DMS 273 (cell line): ENCODE results near the gene PLIN3.
A peak's percentile ranks its signal among the peaks of the same experiment; 100 is the strongest.
"Not testable (repeated sequence)": the region's sequence is repeated elsewhere in the genome, so short reads cannot be mapped to it uniquely, and the experiment has no call there.

Source experiments
- DNase-seq: peaks from one replicate; lab custom pipeline; 2025; ENCODE audit not compliant: unreplicated experiment; lab: John Stamatoyannopoulos, UW

PLIN3 gene

DNA sequence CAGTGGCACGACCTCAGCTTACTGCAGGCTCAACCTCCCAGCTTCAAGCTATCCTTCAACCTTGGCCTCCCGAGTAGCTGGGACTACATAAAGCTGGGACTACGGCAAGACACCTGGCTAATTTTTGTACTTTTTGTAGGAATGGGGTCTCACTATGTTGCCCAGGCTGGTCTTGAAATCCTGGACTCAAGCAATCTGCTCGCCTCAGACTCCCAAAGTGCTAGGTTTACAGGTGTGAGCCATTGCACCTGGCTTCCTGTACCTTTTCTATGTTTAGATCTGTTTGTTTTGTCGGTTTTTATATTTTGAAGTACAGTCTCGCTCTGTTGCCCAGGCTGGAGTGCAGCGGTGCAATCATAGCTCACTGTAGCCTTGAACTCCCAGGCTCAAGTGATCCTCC, 18.4 kb downstream of the PLIN3 start:
- no peak for DNase-seq

- DNase-seq = no peak
Observed at GRCh38 chr19:4847190-4847973, 20.1 kb downstream of the PLIN3 start.

DNA sequence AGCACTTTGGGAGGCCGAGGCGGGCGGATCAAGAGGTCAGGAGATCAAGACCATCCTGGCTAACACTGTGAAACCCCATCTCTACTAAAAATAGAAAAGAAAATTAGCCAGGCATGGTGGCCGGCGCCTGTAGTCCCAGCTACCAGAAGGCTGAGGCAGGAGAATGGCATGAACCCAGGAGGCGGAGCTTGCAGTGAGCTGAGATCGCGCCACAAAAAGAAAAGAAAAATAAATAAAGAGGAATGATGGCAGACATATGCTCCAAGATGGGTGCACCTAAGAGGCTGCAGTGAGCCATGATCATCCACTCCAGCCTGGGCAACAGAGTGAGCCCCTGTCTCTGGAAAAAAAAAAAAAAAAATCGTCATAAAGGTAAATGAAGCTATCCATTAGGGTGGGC, 21.5 kb downstream of the PLIN3 start:
- peak; percentile 59 for DNase-seq

DNA sequence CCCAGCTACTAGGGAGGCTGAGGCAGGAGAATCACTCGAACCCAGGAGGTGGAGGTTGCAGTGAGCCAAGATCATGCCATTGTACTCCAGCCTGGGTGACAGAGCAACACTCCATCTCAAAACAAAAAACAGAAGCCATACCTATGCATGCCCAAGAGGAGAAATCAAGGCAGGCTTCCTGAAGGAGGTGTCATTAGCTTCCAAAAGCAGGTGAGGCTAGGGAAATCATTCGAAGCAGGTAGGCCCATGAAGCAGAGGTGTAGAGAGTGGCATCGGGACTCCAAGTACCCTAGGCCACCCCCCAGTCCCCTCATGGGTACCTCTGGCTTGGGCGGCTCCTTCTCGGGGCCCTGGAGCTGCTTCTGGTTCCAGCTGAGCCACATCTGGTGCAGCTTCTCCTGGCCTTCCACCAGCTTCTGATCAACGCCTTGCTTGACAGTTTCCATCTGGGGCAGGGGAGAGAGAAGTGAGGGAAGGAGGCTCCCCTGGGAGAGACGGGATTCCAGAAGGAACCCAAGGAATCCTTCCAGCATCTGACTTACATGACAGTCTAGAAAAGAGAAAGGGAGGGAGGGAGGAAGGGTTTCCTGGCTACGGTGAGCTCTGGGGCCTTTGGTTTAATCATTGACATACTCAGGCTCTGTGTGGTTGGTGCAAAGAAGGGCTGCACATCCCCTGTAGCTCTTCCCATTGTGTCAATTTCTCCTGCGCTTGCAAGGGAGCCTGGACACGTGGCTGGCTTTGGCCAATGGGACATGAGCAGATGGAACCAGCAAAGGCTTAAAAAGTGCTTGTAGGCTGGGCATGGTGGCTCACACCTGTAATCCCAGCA, 22.9 kb downstream of the PLIN3 start:
- peak; percentile 44 for DNase-seq

DNA sequence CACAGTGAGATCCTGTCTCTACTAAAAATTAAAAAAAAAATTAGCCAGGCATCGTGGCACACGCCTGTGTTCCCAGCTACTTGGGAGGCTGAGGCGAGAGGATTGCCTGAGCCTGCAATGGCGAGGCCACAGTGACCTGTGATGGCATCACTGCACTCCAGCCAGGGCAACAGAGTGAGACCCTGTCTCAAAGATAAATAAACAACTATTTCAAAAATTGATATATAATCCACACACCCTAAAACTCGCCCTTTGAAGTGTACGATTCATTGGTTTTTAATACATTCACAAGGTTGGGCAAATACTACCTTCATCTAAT, 23.9 kb downstream of the PLIN3 start:
- no peak for DNase-seq

- no peak for DNase-seq
Observed at GRCh38 chr19:4839192-4839591, 28.3 kb downstream of the PLIN3 start.

DNA sequence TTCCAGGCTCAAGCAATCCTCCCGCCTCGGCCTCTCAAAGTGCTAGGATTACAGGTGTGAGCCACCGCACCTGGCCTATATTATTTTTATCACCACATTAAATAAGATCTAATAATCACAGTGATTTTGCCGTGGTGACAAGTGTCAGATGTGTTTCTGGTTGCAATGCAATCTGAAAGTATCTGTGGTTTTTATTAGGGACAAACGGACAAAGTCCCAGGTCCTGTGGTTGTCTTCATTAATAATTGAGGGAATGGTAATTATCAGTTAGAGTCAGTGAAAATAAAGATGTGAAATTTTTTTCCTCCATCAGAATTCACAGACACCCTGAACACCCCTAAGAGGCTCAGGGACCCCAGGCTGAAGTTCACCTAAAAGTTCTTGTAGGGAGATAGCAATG, 34.7 kb downstream of the PLIN3 start:
- DNase-seq = no peak

- not testable (repeated sequence) for DNase-seq
Observed at GRCh38 chr19:4831979-4832340, 35.5 kb downstream of the PLIN3 start.

- DNase-seq = peak; percentile 71
Observed at GRCh38 chr19:4831304-4831978, 36.0 kb downstream of the PLIN3 start, which contains the start of gene TICAM1. Gene TICAM1, minus strand, starts transcription at chr19:4831712. Its CDS starts 13,335 bp downstream, at chr19:4818377.

DNA sequence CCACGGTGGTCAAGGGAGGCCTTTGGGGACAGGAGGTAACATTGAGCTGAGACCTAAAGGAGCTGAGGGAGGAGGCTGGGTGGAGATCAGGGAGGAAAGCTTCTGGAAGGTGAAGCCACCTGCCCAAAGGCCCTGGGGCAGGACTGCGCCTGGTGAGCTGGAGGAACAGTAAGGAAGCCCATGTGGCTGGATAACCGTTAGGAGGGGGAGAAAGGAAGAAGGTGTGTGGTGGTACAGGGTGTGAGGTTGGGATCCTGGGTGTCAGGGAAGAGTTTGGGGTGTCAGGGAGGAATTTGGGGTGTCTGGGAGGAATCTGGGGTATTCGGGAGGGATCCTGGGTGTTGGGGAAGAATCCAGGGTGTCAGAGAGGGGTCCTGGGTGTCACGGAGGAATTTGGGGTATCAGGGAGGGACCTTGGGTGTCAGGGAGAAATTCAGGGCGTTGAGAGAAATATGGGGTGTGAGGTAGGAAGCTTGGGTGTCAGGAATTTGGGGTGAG, 36.6 kb downstream of the PLIN3 start:
- DNase-seq = no peak

DNA sequence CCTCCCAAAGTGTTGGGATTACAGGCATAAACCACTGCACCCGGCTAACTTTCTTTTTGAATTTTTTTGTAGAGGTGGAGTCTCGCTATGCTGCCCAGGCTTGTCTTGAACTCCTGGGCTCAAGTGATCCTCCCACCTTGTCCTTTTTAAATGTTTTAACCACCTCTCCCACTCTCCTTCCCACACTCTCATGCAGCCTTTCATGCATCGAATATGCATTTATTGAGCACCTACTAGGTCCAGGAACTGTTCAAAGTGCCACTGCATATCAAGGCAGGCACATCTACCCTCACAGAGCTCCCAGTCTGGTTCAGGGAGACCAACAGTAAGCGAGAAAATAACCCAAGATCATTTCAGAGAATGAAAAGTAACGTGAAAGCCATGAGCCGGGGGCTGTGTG, 37.1 kb downstream of the PLIN3 start:
- no peak for DNase-seq

DNA sequence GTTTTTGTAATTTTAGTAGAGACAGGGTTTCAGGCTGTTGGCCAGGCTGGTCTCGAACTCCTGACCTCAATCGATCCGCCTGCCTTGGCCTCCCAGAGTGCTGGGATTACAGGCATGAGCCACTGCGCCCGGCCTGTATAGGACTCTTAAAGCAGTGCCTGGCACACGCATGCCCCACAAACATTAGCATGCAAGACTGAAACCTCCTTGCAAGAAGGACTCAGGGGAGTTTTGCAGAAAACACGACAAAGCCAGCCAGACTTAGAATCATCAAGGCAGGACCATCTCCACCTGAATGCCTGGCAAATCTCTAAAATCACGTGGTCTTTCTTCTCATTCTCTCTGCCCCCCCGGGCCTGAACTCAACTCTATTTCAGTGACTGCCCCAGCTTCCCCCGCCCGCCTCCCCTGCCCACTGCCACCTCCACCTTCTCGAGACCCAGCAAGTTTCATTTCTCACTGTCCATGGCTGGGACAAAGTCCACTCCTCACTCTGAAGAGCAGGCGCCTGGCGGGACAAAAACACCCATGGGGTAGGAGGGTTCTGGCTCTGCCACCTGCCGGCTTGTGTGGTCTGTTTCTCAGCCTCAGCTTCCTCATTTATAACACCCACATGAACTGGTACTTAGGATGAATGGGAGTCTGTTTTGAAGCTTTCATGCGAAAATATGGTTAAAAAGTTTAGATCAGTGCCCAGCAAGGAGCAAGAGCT, 38.3 kb downstream of the PLIN3 start:
- DNase-seq = peak; percentile 34

DNA sequence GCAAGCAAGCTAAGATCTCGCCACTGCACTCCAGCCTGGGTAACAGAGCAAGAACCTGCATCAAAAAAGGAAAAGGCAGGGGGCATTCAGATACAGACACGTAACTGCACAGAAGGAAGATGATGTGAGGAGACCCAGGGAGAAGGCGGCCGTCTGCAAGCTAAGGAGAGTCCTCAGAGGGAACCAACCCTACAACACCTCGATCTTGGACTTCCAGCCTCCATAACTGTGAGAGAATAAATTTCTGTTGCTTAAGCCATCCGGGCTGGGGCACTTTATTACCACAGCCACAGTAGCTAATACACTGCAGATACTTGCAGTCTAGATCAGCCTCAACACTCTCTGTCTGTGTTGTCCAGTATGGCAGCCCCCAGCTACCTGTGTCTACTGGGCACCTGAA, 43.9 kb downstream of the PLIN3 start:
- DNase-seq = no peak

- DNase-seq = not testable (repeated sequence)
Observed at GRCh38 chr19:4822354-4822753, 45.1 kb downstream of the PLIN3 start.

- no peak for DNase-seq
Observed at GRCh38 chr19:4821265-4821664, 46.2 kb downstream of the PLIN3 start.

DNA sequence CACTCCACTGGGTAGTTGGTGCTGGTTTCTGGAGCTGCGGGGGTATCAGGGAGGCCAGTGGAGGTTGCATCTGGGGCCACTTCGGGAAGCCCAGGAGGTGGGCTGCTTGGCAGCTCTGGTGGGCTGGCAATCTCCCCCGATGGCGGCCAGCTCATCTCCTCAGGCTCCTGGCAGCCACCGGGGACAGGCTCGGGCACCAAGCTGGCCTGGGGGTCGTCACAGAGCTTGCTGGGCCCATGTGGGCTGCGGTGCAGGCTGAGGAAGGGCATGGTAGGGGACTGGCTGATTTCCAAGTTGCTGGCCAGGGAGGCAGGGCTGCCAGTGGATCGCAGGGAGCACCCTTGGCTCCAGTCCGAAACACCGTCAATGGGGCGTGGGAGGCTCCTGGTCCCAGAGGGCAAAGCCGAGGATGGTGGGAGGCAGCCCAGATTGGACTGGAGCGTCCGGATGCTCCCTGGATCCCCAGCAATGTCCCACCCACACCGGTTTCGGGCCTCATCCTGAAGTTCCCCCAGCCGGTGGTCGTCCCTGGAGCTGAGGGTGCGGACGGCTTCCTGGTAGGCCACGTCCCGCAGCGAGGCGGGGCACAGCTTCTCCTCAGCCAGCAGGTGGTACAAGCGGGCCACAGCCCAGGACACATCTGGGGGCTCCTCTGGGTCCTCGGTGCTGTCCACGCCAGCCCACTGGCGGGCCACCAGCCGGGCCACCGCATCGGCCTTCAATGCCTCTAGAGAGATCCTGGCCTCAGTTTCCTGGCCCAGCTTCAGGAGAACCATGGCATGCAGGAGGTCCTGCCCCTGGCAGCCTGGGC, 49.8 kb downstream of the PLIN3 start:
- no peak for DNase-seq

- DNase-seq = no peak
Observed at GRCh38 chr19:4816950-4817278, 50.6 kb downstream of the PLIN3 start.

DNA sequence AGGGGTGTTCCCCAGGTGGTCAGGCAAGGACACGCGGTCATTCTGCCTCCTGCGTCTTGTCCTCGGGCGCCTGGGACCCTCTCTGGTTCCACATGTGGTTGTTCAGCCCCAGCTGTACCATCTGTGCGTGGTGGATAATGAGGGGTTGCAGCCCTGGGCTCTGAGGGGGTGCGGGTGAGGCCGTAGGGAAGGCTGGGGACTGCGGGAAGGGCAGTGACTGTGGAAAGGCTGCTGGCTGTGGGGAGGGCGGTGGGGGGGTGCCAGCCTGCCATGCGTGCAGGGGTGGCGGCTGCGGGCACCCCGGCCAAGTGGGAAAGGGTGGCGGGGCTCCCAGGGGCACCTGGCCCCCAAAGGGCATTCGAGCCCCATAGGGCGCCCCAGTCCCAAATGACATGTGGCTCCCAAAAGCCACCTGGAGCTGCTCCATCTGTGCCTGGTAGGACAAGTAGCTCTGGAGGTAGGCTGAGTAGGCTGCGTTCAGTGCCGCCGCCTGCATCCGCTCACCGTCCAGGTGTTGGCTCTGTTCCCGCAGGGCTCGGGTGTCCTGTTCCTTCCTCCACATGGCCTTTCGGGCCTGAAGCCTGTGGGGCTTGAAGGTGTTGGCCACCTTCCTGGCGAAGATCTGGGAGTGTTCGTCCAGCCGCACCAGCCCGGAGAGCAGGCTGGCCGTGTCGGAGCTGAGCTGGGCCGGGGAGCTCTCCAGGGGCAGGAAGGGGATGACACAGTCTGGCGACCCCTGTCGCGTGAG, 51.1 kb downstream of the PLIN3 start:
- peak; percentile 36 for DNase-seq

- peak; percentile 98 for DNase-seq
Observed at GRCh38 chr19:4815426-4816201, 51.9 kb downstream of the PLIN3 start.
